Right forelimb (tissue), 1 donor: ENCODE measurements around the gene CCS.
"Not testable (repeated sequence)": the region's sequence is repeated elsewhere in the genome, so short reads cannot be mapped to it uniquely, and the experiment has no call there.

Experiments used
- DNase-seq: peaks from one replicate; pipeline ENCODE4 v3.0.0-alpha.2; 2018

The CCS gene

GRCh38 chr11:66631883-66632282 is 38.9 kb downstream of the CCS start:
- DNase-seq = no peak

DNA sequence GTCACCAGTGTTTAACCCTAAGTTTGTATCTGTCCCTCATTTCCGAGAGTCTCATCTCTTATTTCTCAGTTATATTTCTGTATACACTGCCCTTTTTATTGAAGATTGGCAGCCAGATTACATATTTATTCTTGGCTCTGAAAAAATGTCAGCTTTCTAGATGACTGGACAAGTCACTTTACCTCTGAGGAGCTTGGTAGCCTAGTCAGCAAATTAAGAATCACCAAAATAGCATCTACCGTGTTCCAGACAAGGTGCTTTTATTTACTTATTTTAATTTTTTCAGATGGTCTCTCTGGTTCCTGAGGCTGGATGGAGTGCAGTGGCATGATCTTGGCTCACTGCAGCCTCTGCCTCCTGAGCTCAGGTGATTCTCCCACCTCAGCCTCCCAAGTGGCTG is 40.0 kb downstream of the CCS start:
- DNase-seq = no peak

DNA sequence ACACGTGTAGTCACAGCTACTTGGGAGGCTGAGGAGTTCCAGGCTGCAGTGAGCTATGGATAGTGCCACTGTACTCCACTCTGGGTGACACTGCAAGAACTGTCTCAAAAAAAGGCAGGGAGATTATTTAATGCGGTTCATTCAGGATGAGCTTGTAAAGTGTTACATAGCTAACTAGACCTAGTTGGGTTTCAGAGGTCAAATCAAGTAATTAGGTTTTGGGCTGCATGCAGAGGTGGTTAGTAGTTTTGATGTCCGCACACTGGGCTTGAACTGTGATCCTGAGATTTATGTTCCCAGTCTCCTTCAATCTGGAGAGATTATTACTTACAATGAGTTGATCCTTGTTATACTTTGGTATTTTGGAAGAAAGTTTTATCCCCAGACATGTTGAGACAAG is 43.4 kb downstream of the CCS start:
- DNase-seq = no peak

DNA sequence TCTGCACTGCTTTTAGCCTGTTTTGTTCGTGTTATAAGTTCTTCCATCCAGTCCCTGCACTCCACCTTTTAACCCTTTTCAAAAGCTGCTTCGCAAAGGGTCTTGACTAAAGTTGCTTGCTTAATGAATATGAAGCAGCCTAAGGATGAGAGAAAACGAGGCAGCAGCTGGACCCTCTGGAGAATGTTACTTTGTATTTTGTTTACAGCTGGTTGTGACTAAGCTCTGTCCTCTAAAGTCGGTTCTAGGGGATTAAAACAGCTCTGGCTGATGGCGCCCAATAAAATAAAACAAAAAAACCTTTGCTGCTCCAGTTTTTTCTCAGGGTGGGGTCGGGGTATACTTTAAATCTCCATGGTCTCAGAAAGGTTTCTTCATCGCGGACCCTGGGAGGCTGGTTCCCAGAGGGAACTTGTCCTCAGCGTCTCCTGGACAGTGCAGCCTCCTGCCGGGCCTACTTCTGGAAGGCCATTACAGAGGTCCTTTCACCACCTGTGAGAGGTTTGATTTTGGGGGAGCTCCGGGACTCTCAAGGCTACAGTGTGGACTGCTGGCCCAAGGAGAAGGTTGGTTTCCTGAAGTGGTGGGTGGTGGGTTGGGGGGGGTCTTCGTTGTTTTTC is 44.7 kb downstream of the CCS start:
- peak; percentile 44 for DNase-seq

DNA sequence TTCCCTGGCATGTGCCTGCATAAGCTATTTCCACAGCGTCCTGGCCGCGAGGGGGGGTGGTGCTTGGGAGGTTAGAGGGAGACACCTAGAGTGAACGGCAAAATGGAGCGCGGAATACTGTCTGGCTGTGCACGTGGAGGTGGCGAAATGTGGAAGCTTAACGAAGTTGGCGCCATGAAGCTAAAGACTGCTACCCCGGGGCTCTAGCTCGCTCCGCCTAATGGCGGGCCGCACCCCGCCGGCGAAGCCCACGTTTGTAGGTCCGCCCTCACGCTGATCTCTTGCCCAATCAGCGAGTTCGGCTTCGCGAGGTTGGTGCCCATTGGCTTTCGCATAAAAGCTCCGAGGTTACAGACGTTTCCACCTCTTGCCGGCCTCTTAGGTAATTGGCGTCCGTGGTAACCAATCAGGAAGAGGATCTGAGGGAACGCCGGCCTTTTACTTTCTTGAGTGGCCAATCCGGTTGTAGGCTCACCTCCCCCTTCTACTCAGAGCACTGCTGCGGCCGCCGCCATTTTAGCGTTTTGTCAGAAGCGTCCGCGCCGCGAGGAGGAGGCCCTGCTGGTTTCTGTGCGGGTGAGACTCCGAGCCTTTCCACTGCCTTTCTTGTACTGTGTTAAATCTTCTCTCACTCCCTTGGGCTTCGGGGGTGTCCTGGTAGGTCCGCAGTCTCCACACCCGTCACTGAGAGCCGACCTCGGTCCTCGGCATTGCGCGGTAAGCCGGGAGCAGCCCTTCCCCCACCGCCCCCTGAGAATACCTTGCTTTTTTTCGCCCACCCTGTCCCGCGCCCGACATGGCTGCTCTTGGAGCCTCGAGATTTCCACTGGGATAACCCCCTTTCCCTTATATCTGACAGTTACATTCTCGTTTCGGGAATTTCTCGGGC is 45.4 kb downstream of the CCS start, which contains the start of gene RBM4:
TSS of gene RBM4 (plus strand) at position 527 of the 889 bp plus-strand sequence. CDS start 1,009 bp downstream, outside the sequence.
- DNase-seq = peak; percentile 97

- no peak for DNase-seq
Measured at GRCh38 chr11:66639066-66639813, 46.3 kb downstream of the CCS start.

DNA sequence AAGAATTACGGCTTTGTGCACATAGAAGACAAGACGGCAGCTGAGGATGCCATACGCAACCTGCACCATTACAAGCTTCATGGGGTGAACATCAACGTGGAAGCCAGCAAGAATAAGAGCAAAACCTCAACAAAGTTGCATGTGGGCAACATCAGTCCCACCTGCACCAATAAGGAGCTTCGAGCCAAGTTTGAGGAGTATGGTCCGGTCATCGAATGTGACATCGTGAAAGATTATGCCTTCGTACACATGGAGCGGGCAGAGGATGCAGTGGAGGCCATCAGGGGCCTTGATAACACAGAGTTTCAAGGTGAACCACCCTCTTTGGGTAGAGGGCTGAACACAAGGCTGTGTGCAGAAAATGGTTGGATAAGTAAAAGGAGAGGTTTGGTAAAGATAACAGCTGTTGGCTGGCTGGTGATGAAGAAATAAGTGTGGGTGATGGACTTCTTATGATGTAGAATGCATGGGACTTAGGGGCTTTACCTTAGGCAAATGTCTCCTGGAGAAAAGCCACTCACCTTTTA is 46.9 kb downstream of the CCS start:
- not testable (repeated sequence) for DNase-seq

GRCh38 chr11:66641834-66642233 is 48.8 kb downstream of the CCS start:
- DNase-seq = no peak

DNA sequence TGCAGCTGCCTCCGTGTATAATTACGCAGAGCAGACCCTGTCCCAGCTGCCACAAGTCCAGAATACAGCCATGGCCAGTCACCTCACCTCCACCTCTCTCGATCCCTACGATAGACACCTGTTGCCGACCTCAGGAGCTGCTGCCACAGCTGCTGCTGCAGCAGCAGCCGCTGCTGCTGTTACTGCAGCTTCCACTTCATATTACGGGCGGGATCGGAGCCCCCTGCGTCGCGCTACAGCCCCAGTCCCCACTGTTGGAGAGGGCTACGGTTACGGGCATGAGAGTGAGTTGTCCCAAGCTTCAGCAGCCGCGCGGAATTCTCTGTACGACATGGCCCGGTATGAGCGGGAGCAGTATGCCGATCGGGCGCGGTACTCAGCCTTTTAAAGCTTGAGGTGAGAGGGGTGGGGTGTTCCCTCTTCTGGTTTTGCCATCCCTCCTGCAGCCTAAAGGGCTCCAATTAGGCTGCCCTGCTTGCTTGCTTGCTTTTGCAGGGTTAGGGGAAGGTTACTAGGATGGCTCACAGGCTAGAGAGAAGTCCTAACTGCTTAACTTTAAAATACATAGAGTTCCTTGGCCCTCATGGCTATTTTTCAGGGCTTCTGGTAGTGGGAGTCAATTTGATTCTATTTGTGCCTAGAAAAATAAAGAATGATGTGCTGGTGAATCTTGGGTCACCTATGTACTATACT is 50.9 kb downstream of the CCS start:
- no peak for DNase-seq

DNA sequence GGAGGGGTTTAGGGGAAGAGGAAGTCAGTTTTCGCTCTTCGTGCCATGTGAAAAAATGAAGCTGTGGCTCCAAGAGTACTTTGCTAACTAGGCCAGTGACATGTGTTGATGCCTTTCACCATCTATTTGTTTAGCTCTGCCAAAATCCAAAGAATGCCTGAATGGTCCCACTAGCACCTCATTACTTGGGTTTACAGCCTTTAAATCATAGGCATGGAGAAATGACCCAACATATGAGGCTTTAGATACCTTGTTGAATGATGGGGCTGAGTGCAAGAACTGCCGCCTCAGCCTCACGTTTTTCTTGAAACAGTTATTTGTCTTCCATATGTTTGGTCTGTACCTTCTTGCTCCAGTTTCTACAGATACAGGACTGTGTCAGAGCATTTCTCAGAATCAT is 53.8 kb downstream of the CCS start:
- no peak for DNase-seq

DNA sequence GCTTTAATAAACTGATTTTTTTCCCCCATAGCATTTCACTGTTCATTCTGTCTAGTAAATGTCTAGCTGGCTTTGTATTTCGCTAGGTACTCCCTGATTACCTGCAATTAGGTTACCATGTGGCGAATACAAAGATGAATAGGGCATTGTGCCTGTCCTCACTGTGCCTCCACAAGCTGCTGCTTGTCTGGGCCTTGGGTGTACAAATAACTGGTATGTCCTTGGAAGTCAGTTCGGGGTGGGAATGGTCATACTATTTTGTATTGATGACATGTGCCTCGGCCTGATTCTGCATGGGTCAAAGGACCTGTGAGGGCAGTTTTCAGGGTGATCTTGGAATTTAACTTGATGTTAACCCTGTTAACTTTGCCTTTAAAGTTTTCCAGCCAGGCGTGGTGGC is 56.9 kb downstream of the CCS start:
- DNase-seq = no peak

DNA sequence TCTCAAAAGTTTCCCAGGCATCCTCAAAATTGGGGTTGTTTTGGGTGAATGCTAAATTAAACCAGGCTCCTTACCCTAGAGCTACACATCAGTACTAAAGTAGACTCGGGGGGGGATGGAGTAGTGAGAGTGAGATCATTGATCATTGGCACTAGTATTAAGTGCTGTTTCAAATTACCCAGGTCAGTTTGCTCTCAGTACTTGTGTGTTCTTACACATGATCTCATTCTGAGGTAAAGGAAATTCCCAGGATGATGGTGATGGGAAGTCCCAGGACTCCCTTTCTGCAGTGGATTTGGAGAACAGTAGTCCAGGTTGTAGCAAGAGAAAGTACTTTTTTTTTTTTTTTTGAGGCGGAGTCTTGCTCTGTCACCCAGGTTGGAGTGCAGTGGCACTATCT is 58.0 kb downstream of the CCS start:
- no peak for DNase-seq

DNA sequence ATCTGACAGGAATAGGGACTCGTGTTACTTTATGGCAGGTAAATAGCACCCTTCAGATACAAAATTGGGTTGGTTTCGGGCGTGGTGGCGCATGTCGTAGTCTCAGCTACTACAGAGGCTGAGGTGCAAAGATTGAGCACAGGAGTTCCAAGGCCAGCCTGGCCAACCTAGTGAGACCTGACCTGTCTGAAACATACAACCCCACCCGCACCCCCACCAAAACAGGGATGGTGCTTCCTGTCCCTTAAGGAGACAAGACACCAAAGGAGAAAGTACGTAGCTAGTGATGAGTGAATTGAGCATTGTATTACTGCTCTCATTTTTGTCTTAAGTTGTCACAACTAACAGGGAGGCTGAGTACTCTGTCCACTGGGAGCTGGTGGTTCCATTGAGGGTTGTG is 59.7 kb downstream of the CCS start:
- no peak for DNase-seq

DNA sequence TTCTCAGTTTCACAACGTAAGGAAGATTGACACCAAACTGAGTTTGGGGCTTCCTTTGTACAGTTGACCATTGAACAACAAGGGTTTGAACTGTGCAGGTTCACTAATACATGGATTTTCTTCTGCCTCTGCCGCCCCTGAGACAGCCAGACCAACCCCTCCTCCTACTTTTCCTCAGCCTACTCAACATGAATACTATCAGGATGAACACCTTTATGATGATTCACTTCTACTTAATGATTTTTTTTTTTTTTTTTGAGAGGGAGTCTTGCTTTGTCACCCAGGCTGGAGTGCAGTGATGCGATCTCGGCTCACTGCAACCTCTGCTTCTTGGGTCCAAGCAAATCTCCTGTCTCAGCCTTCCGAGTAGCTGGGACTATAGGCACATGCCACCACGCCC is 60.1 kb downstream of the CCS start:
- no peak for DNase-seq
